Inflammatory macrophage (primary cell): ENCODE results near the gene NCAM1.

ENCODE experiments used
- DNase-seq, 2 donors: peaks; one replicate each; pipeline ENCODE4 v3.0.0-alpha.2; 2020 to 2022

The NCAM1 gene

DNA sequence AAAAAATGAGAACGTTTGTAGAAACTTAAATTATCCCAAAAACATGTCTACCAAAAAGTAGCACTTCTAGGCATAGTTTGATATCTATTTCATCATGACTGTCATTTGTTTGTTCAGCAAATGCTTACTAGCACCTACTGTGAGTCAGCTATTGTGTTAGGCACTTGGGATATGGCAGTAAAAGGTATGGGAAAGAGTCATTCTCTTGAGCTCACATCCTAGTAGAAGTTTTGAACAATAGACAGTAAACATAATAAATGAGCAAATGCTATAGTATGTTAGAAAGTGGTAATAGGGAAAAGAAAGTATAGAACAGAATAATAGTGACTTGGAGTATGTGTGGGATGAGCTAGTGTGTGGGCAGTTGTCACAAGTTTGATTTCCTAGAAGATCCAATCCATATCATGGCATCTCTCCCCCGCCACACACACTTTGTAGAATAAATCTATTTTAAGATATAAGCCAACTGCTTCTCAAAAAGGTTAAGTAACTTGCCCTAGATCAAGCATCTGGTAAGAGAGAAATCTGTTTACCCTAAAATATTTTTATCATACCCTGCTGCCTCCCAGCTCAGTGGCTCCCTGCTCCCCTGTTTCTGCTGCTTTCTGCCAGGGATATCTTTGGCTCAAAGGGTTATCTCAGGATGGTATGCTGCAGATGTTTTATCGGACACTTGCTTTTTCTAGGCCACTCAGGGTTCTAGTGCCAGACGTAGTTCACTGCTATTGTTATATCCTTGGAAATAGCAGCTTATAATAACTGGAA lies 129.7 kb downstream of the NCAM1 start:
- peak in 1 of 2 donors; percentile 15 for DNase-seq

DNA sequence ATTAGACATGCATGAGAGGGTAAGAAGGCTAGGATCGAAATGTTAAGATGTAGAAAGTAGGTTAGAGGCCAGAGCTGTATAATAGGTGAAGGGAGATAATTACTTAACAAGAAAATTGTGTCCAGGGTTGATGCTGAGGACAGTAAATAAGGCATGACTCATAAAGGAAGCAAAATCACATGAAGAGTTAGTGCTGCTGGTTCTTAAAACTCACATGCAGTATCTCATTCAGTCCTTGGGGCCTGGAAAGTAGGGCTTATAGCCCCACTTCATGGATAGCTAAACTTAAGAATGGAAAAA lies 130.2 kb downstream of the NCAM1 start:
- peak; percentile 9 to 33 for DNase-seq

DNA sequence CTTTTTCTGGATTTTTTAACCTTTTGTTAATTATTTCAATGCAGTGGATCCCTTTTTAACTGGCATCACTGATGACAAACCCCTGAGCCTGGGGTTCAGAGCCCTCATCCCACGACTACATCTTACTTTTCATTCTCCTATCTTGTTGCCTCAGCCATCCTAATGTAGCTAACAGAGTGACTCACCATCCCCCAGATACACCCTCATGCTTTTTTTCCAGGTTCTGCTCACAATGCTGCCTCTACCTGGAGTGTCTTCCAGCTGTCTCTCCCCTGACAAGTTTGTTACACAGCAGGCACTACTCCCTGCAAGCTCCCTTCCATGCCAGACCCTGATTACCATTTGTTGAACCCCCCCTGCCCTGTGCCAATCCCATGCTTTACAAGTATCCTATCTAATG lies 135.4 kb downstream of the NCAM1 start:
- no peak for DNase-seq

DNA sequence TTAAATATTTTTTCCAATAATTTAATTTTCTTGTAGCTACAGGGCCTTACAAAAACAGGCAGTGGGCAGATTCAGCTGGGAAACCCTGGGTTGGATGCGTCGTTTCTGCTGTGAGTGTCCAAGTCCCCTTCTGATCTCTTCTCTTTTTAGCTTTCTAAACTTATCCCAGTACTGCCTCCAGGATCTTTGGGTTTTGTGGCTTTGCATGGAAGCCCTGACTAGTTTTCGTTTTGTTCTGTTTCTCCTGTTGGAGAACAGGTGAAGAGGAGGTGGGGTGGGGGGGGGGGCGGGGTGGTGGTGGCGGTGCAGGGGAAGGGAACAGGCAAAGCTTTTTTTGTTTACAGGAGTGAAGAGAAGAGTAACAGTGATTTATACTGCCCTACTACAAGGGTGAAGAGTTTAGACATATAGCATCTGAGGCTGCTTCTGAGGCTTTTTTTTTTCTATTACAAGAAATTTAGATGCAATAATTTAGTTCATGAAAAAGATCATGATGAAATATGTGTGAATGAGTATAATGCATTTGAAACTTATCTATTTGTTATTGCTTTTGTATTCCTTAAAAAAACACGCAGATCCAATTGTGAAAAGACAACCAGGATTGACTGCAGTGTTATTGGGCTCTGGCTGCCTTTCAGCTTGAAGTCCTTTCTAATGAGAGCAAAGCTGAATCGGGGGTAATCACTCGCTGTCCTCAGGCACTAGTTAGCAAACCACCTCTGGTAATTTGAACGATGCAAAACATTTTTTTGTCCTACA lies 142.9 kb downstream of the NCAM1 start:
- DNase-seq = no peak

DNA sequence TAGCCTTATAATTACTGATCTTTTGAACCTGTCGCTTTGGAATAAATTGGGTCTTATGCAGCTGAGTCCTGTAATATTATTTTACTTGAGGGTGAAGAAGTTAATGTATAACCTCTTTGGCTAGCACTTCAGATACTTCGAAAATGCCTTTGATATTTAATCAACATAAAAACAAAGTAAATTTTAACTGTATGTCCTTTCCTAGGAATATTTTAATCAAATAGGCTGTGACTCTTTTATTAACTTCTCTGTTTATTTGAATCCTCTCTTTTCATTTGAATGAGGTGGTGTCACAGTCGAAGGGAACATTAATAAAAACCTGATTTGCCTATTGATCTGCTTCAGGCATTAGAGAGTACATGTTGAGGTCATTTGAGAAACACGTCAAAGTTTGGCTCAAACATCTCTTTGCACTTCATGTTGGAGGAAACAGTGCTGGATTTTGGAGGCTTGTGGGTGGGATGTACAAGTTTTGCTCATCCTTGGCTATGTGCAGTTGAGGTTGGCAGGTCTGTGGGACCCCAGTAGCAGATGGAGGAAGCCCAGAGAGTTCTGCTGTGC lies 143.6 kb downstream of the NCAM1 start:
- no peak for DNase-seq

DNA sequence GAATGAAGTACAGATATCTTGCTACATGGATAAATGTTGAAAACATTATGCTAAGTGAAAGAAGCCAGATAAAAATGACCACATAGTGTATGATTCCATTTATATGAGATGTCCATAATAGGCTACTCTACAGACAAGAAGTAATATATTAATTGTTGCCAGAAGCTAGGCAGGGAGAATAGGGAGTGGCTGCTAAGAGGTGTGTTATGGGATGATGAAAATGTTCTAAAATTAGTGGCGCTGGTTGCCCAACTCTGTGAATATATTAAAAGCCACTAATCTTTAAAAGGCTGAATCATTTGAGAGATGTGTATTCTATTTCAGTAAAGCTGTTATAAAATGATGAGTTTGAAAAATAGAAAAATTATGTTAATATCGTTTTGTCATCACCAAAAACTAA lies 144.4 kb downstream of the NCAM1 start:
- no peak for DNase-seq

DNA sequence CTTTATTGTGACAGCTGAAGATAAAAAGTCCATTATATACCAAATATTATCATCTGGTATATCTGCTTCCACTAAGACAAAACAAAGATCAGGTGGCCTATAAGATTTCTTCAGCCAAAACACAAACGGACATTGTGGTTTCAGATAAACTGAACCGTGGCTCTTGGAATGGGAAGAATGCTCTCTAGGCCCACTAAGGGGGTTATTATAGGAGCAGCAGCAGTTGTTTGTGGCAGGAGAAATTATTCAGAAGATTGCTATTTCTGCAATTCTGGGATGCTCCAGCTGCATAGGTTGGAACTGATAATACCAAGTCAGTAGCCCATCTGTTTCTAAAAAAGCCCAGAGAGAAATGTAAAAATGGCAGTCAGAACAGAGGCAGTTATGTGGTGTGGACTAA lies 145.3 kb downstream of the NCAM1 start:
- DNase-seq = no peak

DNA sequence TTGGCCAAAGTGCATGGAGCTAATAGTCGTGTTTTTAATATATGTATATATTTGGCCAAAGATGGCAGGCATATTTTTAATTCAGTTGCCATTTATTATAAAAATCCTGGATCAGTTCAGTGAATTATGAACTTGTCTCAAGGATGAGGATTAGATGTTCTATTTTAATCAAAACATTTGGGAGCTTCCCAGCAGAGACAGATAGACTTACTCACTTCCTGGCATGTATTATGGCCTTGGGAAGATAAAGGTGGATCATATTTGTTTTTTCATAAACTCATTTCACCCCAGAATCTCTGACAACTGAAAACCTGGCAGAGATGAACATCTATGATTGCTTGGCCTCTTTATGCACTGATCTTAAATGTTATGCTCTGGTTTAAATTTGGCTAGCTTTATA lies 148.8 kb downstream of the NCAM1 start:
- DNase-seq = no peak

DNA sequence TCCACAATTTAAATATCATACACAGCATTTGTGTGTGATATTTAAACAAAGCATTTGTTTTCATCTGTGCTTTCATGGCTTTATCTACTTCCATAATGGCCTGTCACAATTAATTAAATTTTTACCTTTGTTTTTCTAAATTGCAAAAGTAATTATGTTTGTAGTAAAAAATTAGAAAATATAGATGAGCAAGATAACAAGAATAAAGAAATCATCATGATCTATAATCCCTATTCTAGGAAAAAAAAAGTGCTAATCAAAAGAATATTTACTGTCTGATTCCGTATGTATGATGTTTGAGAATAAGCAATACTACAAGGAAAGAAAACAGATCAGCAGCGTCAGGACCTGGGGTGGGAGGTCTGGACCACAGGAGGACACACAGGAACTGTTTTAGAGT lies 149.9 kb downstream of the NCAM1 start:
- no peak for DNase-seq

DNA sequence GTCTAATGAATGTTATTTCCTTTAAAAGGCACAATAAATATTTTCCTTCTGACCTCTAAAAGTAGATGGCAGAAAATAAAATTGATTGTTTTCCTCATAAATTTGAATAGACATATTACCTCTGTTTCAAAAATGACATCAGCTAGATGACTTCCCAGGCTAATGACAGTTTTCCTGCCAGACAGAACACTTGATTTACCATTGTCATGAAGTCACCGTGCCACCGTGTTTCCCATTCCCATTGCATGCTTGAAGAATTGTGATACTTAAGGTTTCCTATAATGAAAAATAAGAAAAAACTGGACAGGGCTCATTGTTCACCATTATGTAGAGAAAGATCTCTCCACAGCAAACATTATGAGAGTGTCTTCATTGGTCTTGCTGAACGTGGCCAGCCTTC lies 151.1 kb downstream of the NCAM1 start:
- no peak for DNase-seq

DNA sequence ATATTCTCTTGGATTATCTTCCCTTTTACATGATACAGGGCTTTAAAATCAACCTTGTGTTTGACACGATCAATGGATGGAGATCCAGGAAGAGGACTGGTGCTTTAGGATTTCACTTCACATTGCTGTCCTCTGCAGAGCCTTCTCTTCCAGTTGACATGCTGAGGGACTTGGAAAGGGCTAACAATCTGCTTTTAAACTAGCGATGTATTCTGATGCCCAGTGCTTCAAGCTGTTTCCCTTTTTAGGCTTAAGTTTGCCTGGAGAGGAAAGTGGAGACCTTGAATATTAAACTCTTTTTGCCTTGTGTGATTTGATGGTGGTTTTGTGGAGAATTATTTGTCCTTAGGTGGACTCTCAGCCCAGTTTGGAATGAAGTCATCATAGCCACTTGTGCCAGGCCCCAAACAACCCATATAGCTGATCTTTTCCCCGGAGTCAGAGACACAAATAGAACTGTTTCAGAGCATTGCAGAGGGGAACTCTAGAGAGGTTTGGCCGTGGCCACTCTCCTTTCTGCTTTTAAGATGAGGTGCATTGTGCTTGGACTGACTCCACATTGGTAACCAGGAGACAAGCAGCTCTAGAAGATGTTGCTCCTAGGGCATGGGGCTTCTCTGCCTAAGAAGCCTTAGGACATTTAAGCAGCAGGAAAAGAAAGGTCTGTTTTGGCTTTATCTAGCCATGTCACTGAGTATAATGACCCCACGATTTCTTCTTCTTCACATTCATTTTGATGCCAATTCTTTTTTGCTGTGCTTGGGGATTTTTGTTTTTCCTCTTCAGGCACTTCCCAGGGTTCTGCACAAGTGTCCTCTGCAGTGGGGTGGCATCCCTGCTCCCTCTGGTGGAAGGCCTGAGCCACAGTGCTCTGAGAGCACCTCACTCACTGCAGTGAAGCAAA lies 152.8 kb downstream of the NCAM1 start:
- peak; percentile 45 to 73 for DNase-seq

DNA sequence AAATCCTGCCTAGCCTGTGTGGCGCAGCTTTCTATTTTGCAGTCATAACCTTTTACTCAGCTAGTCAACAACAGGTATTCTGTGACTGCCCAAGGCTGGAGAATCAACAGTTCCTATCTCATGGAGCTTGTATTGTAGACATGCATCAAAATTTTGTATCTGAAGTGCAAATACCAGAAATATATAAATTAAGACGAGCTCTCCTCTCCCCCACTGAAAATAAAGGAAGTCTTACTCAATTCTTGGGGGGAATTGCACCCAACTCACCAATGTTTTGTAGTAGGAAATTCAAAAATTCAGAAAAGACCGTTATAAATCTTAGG lies 153.4 kb downstream of the NCAM1 start:
- DNase-seq = no peak

DNA sequence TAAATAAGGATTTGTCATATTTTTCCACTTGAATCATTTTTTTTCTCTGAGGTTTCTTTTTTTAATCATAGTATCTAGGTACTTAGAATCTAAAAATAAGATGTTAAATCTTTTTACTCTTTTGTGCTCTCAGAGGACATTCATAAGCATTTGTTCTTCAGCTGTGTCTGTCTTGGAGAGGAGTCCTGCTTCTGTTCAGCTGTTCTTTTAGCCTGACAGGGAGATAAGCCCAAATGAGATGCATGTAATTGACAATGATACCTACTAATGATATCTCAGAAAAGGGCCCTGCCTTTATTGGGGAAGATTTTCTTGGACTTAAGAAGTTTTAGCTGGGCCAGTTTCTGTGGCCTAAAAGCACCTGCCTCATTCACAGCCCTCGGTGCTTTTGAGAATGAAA lies 156.9 kb downstream of the NCAM1 start:
- no peak for DNase-seq

DNA sequence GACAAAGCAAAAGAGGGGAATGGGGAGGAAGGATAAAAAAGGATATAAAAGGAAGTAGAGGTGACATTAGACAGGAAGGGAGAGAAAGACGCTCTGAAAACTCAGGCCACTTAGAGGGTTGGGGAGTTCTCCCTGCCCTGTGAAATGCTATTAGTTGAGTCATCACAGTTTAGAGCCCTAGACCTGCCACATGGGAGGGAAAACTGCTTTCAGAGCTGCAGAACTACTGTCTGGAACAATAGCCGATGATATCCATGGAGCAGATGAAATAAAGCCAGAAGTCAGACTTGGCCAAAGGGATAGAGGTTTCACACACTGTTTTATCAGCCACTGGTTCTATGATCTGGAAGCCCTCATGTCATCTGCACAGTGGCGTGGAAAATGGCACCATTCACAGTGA lies 157.9 kb downstream of the NCAM1 start:
- DNase-seq = no peak

DNA sequence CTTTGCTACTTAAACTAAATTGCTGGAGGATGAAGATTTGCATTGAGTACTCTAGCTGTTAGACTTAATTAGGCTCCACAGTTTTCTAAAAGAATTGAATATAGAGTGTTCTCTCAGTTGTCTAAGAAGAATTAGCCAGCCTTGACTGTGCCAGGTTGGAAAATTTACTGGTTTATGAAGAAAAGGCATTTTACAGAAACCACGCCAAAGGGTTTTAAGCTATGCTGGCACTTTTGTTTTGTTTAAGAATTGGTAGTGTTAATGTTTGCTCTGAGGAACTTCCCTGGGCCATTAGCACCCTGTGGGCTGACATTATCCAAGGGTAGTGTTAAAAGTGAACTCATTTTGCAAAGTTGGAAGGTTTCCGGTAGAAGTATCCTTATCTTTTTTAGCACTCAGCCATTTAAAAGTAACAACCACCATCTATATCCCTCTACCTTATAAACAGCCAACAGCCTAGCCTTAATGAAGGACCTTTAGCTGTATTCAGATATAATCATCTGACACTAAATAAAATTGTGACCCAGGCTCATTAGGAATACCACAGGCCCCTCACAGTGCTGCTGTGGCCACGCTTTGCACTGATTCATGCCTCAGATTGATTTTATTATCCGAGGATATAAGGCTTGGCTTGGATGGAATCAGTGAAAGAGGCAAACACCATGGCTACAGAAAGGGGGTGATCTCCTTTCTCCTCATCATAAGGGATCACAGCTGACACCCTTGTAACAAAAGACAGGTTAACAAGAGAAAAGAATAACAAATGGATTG lies 158.9 kb downstream of the NCAM1 start:
- no peak for DNase-seq

DNA sequence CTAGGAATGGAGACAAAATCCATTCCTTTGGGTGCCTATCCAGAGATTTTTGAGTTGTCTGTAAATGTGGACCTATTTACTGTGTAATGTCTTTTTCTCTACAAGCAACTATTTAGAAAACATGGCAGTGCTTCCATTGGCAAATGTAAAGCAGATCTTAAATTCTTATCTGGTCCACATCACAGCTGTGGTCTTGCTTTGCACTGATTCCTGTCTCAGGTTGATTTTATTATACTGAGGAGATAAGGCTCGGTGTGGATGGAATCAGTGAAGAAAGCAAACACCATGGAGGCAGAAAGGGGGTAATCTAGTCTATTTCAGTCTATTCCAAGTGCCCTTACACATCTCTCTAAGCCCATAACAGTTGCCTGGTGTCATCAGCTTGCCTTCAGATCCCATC lies 160.5 kb downstream of the NCAM1 start:
- no peak for DNase-seq

DNA sequence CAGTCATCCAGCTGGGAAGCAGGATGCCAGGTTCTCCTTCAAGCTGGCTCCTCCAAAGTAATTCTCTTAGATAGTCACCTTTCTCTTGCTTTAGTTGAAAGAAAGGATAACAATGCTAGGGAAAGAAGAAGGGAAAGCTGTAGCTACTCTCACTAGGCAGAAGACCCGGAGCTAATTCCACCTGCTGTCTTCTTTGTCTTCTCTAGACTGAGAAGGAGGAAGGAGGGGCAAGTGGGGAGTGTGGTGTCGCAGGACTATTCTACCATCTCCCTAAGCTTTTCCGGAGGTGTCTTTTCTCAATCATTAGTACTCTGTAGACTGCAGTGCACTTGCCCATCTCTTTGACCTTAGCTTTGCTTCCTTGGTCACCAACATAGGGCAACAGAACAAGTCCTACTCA lies 162.8 kb downstream of the NCAM1 start:
- no peak for DNase-seq

DNA sequence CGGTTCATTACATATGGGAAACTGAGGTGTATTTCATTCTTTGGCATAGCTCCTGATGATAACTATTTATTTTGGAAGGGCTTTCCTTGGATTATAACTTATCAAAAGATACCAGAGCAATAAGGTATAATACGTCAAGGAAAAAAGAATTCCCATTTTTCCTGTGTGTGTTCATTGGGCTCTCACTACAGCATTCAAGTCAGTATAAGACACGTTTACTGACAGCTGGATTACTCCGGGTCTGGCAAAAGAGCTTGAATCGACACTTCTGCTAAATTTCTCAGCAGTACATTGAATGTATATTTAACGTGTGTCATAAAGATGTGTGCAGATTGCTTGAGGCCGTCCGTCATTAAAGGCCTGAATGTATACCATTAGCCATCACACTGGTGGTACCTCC lies 163.4 kb downstream of the NCAM1 start:
- no peak for DNase-seq

DNA sequence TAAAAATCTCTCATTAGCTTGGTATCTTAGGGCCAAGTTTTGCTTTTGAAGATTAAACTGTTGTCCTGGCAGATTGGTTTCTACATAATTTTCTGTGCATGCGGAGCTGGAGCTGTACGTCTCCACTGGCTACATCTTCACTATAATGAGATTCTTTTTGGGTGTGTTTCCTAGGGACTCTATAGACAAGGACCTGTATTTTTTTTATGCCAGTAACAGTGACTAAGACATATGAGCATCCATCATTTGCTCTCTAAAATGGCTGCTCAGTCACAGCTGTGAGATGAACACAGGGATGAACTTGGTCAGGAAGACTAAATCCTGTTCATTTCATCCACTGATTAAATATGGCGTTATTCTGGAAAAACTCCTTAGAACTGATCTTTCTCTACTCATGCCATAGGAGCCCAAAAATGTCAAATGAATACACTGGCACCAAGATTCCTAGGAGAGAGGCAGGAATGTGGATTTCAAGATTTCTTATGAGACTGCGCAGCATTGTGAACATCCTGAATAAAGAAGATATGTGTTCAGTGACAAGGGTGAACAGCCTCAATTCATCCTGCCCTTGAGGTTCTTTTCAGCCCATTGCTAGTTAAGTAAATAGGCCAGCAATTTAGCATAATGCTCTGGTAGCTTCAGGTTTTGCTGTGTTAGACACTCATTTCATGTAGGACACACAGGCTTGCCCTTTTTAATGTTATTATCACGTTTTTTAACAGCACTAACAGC lies 168.2 kb downstream of the NCAM1 start:
- DNase-seq = no peak

DNA sequence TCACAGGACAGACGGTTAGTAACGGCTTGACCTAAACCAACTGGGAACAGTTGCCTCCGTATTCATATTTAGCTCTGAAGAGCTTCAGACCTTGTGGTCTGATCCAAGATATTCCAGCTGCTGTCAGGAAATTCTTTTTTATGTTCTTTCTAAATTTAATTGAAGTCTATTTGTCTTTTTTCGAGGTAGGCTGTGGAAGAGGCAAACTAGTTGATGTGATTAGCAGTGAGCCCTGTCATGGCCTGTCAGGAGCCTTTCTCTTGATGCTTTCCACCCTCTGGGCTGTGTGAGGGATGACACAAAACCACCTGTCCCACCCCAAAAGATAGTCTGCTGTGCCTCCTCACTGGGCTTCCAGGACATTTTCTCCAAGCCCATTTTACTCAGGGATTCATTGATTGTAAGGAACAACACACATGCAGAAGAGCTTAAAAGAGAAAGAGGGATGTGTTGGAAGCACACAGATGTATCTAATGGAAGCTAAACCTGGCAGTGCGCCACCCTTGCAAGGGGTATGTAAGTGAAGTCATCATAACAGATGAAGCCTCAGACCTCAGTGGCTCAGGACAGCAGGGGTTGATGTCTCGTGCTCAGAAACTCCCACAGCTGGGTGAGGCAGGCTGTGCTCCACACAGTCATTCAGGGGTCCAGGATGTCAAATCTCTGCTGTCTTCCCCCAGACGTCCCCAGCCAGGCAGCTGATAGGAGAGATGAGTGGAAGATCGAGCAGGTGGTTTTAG lies 170.0 kb downstream of the NCAM1 start:
- DNase-seq = no peak

DNA sequence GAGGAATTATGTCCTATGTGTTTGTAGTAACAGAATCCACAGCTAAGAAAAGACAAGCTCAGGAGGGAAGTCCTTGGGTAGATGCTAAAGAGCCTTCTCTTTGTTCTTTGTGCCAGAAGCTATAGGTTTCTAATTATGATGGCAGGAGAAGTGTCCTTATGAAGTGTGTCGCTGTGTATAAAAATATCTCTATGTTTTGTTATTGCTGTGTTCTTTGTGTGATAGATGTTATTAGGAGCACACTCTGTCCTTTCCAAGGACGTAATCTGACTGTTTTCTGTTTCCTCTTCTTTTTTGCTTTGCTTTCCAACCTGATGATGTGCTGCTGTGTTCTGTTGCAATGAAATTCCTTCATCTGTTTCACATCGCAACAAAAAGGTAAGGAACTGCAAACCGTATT lies 171.9 kb downstream of the NCAM1 start:
- no peak for DNase-seq
